ENCODE results near the gene KCNIP3.
"Not testable (repeated sequence)": the region's sequence is repeated elsewhere in the genome, so short reads cannot be mapped to it uniquely, and the experiment has no call there.

Gene KCNIP3

GRCh38 chr2:95387358-95387757 is 90.2 kb downstream of the KCNIP3 start:
- no peak for DNase-seq

GRCh38 chr2:95388091-95388692 is 91.0 kb downstream of the KCNIP3 start:
- no peak for DNase-seq

GRCh38 chr2:95388856-95389244 is 91.7 kb downstream of the KCNIP3 start:
- no peak for DNase-seq

GRCh38 chr2:95389245-95390119 is 92.3 kb downstream of the KCNIP3 start:
- peak; percentile 14 for DNase-seq

- no peak for DNase-seq
Observed at GRCh38 chr2:95390272-95390880, 93.2 kb downstream of the KCNIP3 start.

GRCh38 chr2:95390881-95391321 is 93.8 kb downstream of the KCNIP3 start:
- no peak for DNase-seq

- DNase-seq, result no peak
Observed at GRCh38 chr2:95391641-95392310, 94.6 kb downstream of the KCNIP3 start.

- DNase-seq, result no peak
Observed at GRCh38 chr2:95392320-95392719, 95.2 kb downstream of the KCNIP3 start.

GRCh38 chr2:95392730-95393455 is 95.7 kb downstream of the KCNIP3 start:
- no peak for DNase-seq

- no peak for DNase-seq
Observed at GRCh38 chr2:95393901-95394300, 96.8 kb downstream of the KCNIP3 start.

- no peak for DNase-seq
Observed at GRCh38 chr2:95399061-95399460, 101.9 kb downstream of the KCNIP3 start.

GRCh38 chr2:95401480-95401879 is 104.3 kb downstream of the KCNIP3 start:
- no peak for DNase-seq

- not testable (repeated sequence) for DNase-seq
Observed at GRCh38 chr2:95402004-95402369, 104.8 kb downstream of the KCNIP3 start.

GRCh38 chr2:95402370-95403203 is 105.4 kb downstream of the KCNIP3 start, which contains the start of gene FAHD2A:
FAHD2A (plus strand) TSS chr2:95402708; CDS start chr2:95405559, 2,851 bp downstream.
- peak; percentile 89 for DNase-seq

- not testable (repeated sequence) for DNase-seq
Observed at GRCh38 chr2:95403204-95403721, 106.1 kb downstream of the KCNIP3 start.

GRCh38 chr2:95403824-95404223 is 106.7 kb downstream of the KCNIP3 start:
- not testable (repeated sequence) for DNase-seq

GRCh38 chr2:95404676-95405075 is 107.5 kb downstream of the KCNIP3 start:
- DNase-seq, result not testable (repeated sequence)

- not testable (repeated sequence) for DNase-seq
Observed at GRCh38 chr2:95411239-95411638, 114.1 kb downstream of the KCNIP3 start.

GRCh38 chr2:95414015-95414594 is 117.0 kb downstream of the KCNIP3 start:
- DNase-seq, result peak; percentile 37

GRCh38 chr2:95415138-95415537 is 118.0 kb downstream of the KCNIP3 start:
- DNase-seq, result not testable (repeated sequence)

- not testable (repeated sequence) for DNase-seq
Observed at GRCh38 chr2:95415561-95415960, 118.4 kb downstream of the KCNIP3 start.
